Cerebellar cortex (tissue), 1 donor: Measurements from ENCODE around the gene ACAN.
A peak's percentile ranks its signal among the peaks of the same experiment; 100 is the strongest.
"Not testable (repeated sequence)": the region's sequence is repeated elsewhere in the genome, so short reads cannot be mapped to it uniquely, and the experiment has no call there.

Experiments
- DNase-seq: peaks from one replicate; pipeline ENCODE4 v3.0.0-alpha.2; 2015; ENCODE audit warnings: low spot score

The ACAN gene

GRCh38 chr15:88902846-88903245 is 99.6 kb downstream of the ACAN start:
- no peak for DNase-seq

- no peak for DNase-seq
These were observed 101.0 kb downstream of the ACAN start for GRCh38 chr15:88904257-88904623.

- peak; percentile 79 for DNase-seq
These were observed 101.5 kb downstream of the ACAN start for GRCh38 chr15:88904624-88905327.

- no peak for DNase-seq
These were observed 102.3 kb downstream of the ACAN start for GRCh38 chr15:88905576-88905975.

- no peak for DNase-seq
These were observed 102.9 kb downstream of the ACAN start for GRCh38 chr15:88906130-88906529.

- DNase-seq, result no peak
These were observed 103.3 kb downstream of the ACAN start for GRCh38 chr15:88906551-88906950.

- DNase-seq, result no peak
These were observed 103.9 kb downstream of the ACAN start for GRCh38 chr15:88907111-88907510.

- DNase-seq, result no peak
These were observed 104.9 kb downstream of the ACAN start for GRCh38 chr15:88908123-88908522.

GRCh38 chr15:88908697-88909621 is 105.7 kb downstream of the ACAN start:
- DNase-seq, result no peak

GRCh38 chr15:88909956-88910831 is 107.0 kb downstream of the ACAN start:
- no peak for DNase-seq

- no peak for DNase-seq
These were observed 108.5 kb downstream of the ACAN start for GRCh38 chr15:88911766-88912118.

- DNase-seq, result no peak
These were observed 109.3 kb downstream of the ACAN start for GRCh38 chr15:88912500-88912921.

- DNase-seq, result peak; percentile 47
These were observed 110.0 kb downstream of the ACAN start, which contains the start of gene MFGE8 for GRCh38 chr15:88913017-88913849. Gene MFGE8, minus strand, starts transcription at chr15:88913379. Its CDS starts 60 bp downstream, at chr15:88913319.

GRCh38 chr15:88913850-88914169 is 110.6 kb downstream of the ACAN start:
- no peak for DNase-seq

GRCh38 chr15:88915354-88915753 is 112.1 kb downstream of the ACAN start:
- DNase-seq, result no peak

GRCh38 chr15:88917760-88918159 is 114.5 kb downstream of the ACAN start:
- DNase-seq, result no peak

GRCh38 chr15:88918738-88919137 is 115.5 kb downstream of the ACAN start:
- DNase-seq, result no peak

GRCh38 chr15:88920186-88920891 is 117.1 kb downstream of the ACAN start:
- DNase-seq, result no peak

- DNase-seq, result not testable (repeated sequence)
These were observed 117.7 kb downstream of the ACAN start for GRCh38 chr15:88920892-88921435.
